Endodermal cell (in vitro differentiated cells): Measurements from ENCODE around the gene USP25. TPM values are rescaled to one million over a fixed set of nuclear protein-coding genes. Genes with fewer than 3 reads are reported as not detected.
A peak's percentile ranks its signal among the peaks of the same experiment; 100 is the strongest.

Source experiments
- DNase-seq: peaks from one replicate; pipeline ENCODE4 v3.0.0-alpha.2; 2017
- H3K27ac ChIP-seq: 2 replicates; pipeline ENCODE4 v1.5.1; 2013; ENCODE audit warnings: mild to moderate bottlenecking, low read depth, low read length, moderate library complexity
- H3K27me3 ChIP-seq: 2 replicates; pipeline ENCODE4 v1.6.1; 2013; ENCODE audit warnings: mild to moderate bottlenecking, low read length, moderate library complexity; ENCODE audit not compliant: insufficient read depth, control insufficient read depth, poor library complexity, severe bottlenecking
- H3K36me3 ChIP-seq: 2 replicates; pipeline ENCODE4 v1.7.0; 2013; ENCODE audit warnings: mild to moderate bottlenecking, low read length, moderate library complexity; ENCODE audit not compliant: control insufficient read depth, insufficient read depth
- H3K4me1 ChIP-seq: one replicate; pipeline ENCODE4 v1.7.0; 2013; ENCODE audit warnings: low read length; ENCODE audit not compliant: control insufficient read depth, insufficient read depth
- H3K4me3 ChIP-seq: 2 replicates; pipeline ENCODE4 v1.5.1; 2013; ENCODE audit warnings: mild to moderate bottlenecking, low read length, moderate library complexity
- H3K9ac ChIP-seq: 2 replicates; pipeline ENCODE4 v1.6.1; 2013; ENCODE audit warnings: mild to moderate bottlenecking, low read length, moderate library complexity; ENCODE audit not compliant: poor library complexity, severe bottlenecking; ENCODE audit errors: extremely low read depth
- H3K9me3 ChIP-seq: 2 replicates; pipeline ENCODE4 v1.6.1; 2013; ENCODE audit warnings: mild to moderate bottlenecking, low read length, moderate library complexity; ENCODE audit not compliant: control insufficient read depth
- H3K27ac Mint-ChIP-seq: 2 replicates; pipeline ENCODE4 v1.8.0; 2020; ENCODE audit warnings: mixed read lengths
- H3K27me3 Mint-ChIP-seq: 2 replicates; pipeline ENCODE4 v1.8.0; 2021; ENCODE audit warnings: mild to moderate bottlenecking, mixed read lengths; ENCODE audit not compliant: insufficient read depth
- H3K36me3 Mint-ChIP-seq: 2 replicates; pipeline ENCODE4 v1.8.0; 2020; ENCODE audit warnings: low read depth, mixed read lengths
- H3K4me1 Mint-ChIP-seq: 2 replicates; pipeline ENCODE4 v1.8.0; 2020; ENCODE audit warnings: mixed read lengths
- H3K4me3 Mint-ChIP-seq: 2 replicates; pipeline ENCODE4 v1.8.0; 2020; ENCODE audit warnings: mild to moderate bottlenecking, moderate library complexity, mixed read lengths
- H3K9me3 Mint-ChIP-seq: 2 replicates; pipeline ENCODE4 v1.8.0; 2020; ENCODE audit warnings: mild to moderate bottlenecking, mixed read lengths
- WGBS, 2 experiments: methylation state at CpG; one replicate each; pipeline versions ENCODE4 v1.1.5 to v1.1.7; 2013; ENCODE audit warnings: missing lambda C conversion rate in 2 of 2, mixed read lengths in 1 of 2; ENCODE audit not compliant: insufficient coverage in 1 of 2, insufficient read length in 1 of 2; 5-methylcytosine and 5-hydroxymethylcytosine counted together
- total RNA-seq, 2 donors: library from RNA; stranded (reverse); fragmentation: NEBNext Ultra II Directional in 1 of 2; extraction: Animal tissue kit (Norgen Biotek cat#: 25700) in 1 of 2; gene quantifications; 2 replicates in 1 of 2; 3 replicates in 1 of 2; pipeline ENCODE4 v1.2.1, GENCODE V29; 2021
- TF ChIP-seq, protein P1 (sequence below): fragments of 200-600 bp; sonication (generic); conservative IDR thresholded peaks from 2 replicates; pipeline ENCODE4 v1.5.0; 2021; ENCODE audit warnings: antibody characterized with exemption, mild to moderate bottlenecking

Gene USP25
- total RNA-seq, 2 donors from 2014 or later = 31.4 to 34.9 TPM

DNA sequence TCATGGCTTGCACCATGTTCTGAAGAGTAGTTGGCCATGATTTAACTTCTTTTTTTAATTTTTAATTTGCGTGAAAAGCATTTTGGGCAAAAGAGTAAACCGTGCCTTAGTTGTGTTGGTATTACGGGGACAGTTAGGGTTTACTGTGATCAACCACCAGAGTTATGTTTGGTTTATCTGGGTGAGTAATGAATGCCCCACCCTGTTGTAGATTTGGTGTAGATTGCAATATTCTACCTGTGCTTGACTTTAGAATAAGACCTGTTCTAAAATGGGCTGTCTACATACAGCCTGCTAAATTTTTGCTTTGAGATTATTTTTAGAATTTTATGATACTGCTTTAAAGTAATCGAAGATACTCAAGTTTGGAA is 1.4 kb downstream of the USP25 start:
- Mint-ChIP-seq H3K27me3 (no peaks in the 10 kb centered on the region), H3K4me1 (peaks cover 21% of the 10 kb centered on the region), H3K36me3 (peaks cover 3% of the 10 kb centered on the region), H3K4me3 (peak overlapping the region; percentile 92), H3K9me3 (no peaks in the 10 kb centered on the region), H3K27ac (peak overlapping the region; percentile 96)
- Histone ChIP-seq H3K36me3 (no peaks in the 10 kb centered on the region), H3K4me3 (peak overlapping the region; percentile 95), H3K9me3 (no peaks in the 10 kb centered on the region), H3K27ac (no peak overlapping the region), H3K9ac (peak overlapping the region; percentile 88), H3K27me3 (no peaks in the 10 kb centered on the region), H3K4me1 (no peaks in the 10 kb centered on the region)
- TF ChIP-seq, protein P1, sequence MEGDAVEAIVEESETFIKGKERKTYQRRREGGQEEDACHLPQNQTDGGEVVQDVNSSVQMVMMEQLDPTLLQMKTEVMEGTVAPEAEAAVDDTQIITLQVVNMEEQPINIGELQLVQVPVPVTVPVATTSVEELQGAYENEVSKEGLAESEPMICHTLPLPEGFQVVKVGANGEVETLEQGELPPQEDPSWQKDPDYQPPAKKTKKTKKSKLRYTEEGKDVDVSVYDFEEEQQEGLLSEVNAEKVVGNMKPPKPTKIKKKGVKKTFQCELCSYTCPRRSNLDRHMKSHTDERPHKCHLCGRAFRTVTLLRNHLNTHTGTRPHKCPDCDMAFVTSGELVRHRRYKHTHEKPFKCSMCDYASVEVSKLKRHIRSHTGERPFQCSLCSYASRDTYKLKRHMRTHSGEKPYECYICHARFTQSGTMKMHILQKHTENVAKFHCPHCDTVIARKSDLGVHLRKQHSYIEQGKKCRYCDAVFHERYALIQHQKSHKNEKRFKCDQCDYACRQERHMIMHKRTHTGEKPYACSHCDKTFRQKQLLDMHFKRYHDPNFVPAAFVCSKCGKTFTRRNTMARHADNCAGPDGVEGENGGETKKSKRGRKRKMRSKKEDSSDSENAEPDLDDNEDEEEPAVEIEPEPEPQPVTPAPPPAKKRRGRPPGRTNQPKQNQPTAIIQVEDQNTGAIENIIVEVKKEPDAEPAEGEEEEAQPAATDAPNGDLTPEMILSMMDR = no peak
- WGBS, 2 experiments = 4 to 6% methylated on average over 3 to 4 of the region's 4 CpGs
- no peak for DNase-seq

DNA sequence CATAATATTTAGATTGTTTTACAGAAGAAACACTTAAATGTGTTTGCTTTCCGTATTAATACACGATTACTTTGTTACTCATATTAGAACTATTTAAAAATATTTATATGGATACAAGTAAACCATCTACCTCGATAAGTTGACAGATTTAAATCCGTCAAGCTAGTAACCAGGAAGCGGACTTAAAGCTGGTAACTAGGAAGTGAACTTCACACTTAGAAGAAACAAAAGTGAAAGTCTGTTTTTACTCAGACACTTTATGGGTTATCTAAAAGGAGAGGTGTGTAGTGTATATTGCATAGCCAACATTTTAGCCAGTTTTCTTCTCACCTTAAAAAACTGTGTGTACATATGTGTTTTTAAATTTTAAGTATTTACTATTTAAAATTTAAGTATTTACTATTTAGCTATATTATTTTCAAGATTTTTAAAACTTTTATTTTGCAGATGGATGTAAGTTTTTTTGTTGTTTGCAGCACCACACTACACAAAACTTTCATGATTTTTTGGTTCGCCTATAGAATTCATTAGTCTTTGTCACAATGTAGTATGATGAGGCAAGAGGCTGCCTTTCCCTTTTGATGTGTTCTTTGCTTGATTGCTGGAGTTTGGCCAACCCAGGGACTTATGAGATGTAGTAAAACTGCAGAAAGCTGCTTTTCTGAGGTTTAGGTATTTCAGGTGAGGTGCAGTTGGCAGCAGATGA is 2.7 kb downstream of the USP25 start:
- Mint-ChIP-seq H3K4me1 (peaks cover 21% of the 10 kb centered on the region), H3K9me3 (peaks cover 2% of the 10 kb centered on the region), H3K4me3 (peak overlapping the region; percentile 92), H3K27me3 (no peaks in the 10 kb centered on the region), H3K27ac (no peak overlapping the region), H3K36me3 (peaks cover 7% of the 10 kb centered on the region)
- Histone ChIP-seq H3K4me3 (peak overlapping the region; percentile 95), H3K27ac (no peak overlapping the region), H3K4me1 (no peaks in the 10 kb centered on the region), H3K9ac (no peak overlapping the region), H3K9me3 (peaks cover 5% of the 10 kb centered on the region), H3K36me3 (no peaks in the 10 kb centered on the region), H3K27me3 (no peaks in the 10 kb centered on the region)
- TF ChIP-seq, protein P1 = no peak
- 55 to 80% methylated on average over 1 to 4 of the region's 6 CpGs for WGBS, 2 experiments
- no peak for DNase-seq

DNA sequence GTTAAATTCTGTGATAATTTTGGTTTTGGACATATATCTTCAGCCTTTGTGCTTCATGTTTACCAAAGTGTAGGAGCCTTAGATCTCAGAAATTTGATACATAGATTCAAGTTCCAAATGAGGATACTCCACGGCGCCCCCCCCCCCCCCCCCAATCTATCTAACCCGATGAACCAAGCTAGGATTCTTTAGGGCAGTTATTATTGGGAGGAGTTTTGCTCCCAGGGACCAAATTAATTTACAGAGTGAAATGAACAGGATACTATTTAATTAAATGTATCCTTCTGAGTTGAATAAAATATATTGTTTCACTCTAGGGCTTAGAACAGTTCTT is 3.2 kb downstream of the USP25 start:
- H3K27ac Mint-ChIP-seq = no peak overlapping the region
- H3K4me1 Mint-ChIP-seq = peaks cover 21% of the 10 kb centered on the region
- Histone ChIP-seq H3K27ac (no peak overlapping the region), H3K9ac (no peak overlapping the region), H3K9me3 (peaks cover 10% of the 10 kb centered on the region), H3K4me3 (no peak overlapping the region), H3K36me3 (no peaks in the 10 kb centered on the region), H3K27me3 (no peaks in the 10 kb centered on the region), H3K4me1 (no peaks in the 10 kb centered on the region)
- DNase-seq = no peak
- no peak overlapping the region for H3K4me3 Mint-ChIP-seq
- TF ChIP-seq, protein P1 = no peak
- H3K27me3 Mint-ChIP-seq = no peaks in the 10 kb centered on the region
- H3K9me3 Mint-ChIP-seq = peaks cover 7% of the 10 kb centered on the region
- WGBS, 2 experiments = no CpG with 5 or more reads among the region's 3 CpGs
- H3K36me3 Mint-ChIP-seq = peaks cover 12% of the 10 kb centered on the region
